ENCODE results near the gene EFCAB7.

Gene EFCAB7

GRCh38 chr1:63522891-63523728, at the start of gene EFCAB7, which contains the start of gene ITGB3BP:
Gene EFCAB7 (plus strand): TSS chr1:63523525. CDS start chr1:63525573, 2,048 bp downstream.
Gene ITGB3BP (minus strand): TSS chr1:63523225. CDS start chr1:63523133, 92 bp downstream.
- DNase-seq, result peak; percentile 97 to 98

GRCh38 chr1:63475761-63476160, 47.6 kb upstream of the EFCAB7 start:
- no peak for DNase-seq

- DNase-seq, result no peak
These were observed 43.3 kb upstream of the EFCAB7 start for GRCh38 chr1:63480057-63480456.

- DNase-seq, result no peak
These were observed 36.7 kb upstream of the EFCAB7 start for GRCh38 chr1:63486629-63487028.

- no peak for DNase-seq
These were observed 35.8 kb upstream of the EFCAB7 start for GRCh38 chr1:63487336-63488065.

GRCh38 chr1:63497577-63497976, 25.7 kb upstream of the EFCAB7 start:
- no peak for DNase-seq

GRCh38 chr1:63498106-63498505, 25.2 kb upstream of the EFCAB7 start:
- DNase-seq, result no peak

GRCh38 chr1:63501256-63501655, 22.1 kb upstream of the EFCAB7 start:
- no peak for DNase-seq

GRCh38 chr1:63506782-63507181, 16.5 kb upstream of the EFCAB7 start:
- no peak for DNase-seq

- no peak for DNase-seq
These were observed 13.6 kb upstream of the EFCAB7 start for GRCh38 chr1:63509718-63510117.

- no peak for DNase-seq
These were observed 10.7 kb upstream of the EFCAB7 start for GRCh38 chr1:63512584-63512983.

- DNase-seq, result no peak
These were observed 6.7 kb upstream of the EFCAB7 start for GRCh38 chr1:63516629-63517028.

- no peak for DNase-seq
These were observed 413 bp downstream of the EFCAB7 start for GRCh38 chr1:63523738-63524137.

GRCh38 chr1:63524201-63524600, 876 bp downstream of the EFCAB7 start:
- no peak for DNase-seq

GRCh38 chr1:63532727-63533126, 9.4 kb downstream of the EFCAB7 start:
- DNase-seq, result no peak

- no peak for DNase-seq
These were observed 10.6 kb downstream of the EFCAB7 start for GRCh38 chr1:63533931-63534330.

GRCh38 chr1:63534406-63534805, 11.1 kb downstream of the EFCAB7 start:
- DNase-seq, result no peak

- no peak for DNase-seq
These were observed 13.7 kb downstream of the EFCAB7 start for GRCh38 chr1:63537006-63537405.

GRCh38 chr1:63537940-63538339, 14.6 kb downstream of the EFCAB7 start:
- DNase-seq, result peak in 1 of 2 experiments; percentile 4

- DNase-seq, result no peak
These were observed 22.5 kb downstream of the EFCAB7 start for GRCh38 chr1:63545780-63546179.

GRCh38 chr1:63547621-63548294, 24.4 kb downstream of the EFCAB7 start:
- peak; percentile 73 to 86 for DNase-seq

- DNase-seq, result no peak
These were observed 25.0 kb downstream of the EFCAB7 start for GRCh38 chr1:63548303-63548702.

- DNase-seq, result no peak
These were observed 25.6 kb downstream of the EFCAB7 start for GRCh38 chr1:63548877-63549276.

All from NCI-H446 (cell line).